WI38 (cell line): Measurements from ENCODE around the gene CDT1.

Experiments
- H3K4me3 ChIP-seq: 2 replicates; pipeline ENCODE4 v1.5.1; 2011; ENCODE audit warnings: low read depth, mild to moderate bottlenecking, control low read depth, low read length
- CTCF ChIP-seq: IDR thresholded peaks from 2 replicates; pipeline ENCODE4 v1.5.1; 2012; ENCODE audit warnings: low read depth, mild to moderate bottlenecking, control low read depth, low read length

Gene CDT1

GRCh38 chr16:88853325-88853941 lies 49.8 kb downstream of the CDT1 start:
- no peak for TF ChIP-seq CTCF
- H3K4me3 ChIP-seq, result no peak overlapping the region

DNA sequence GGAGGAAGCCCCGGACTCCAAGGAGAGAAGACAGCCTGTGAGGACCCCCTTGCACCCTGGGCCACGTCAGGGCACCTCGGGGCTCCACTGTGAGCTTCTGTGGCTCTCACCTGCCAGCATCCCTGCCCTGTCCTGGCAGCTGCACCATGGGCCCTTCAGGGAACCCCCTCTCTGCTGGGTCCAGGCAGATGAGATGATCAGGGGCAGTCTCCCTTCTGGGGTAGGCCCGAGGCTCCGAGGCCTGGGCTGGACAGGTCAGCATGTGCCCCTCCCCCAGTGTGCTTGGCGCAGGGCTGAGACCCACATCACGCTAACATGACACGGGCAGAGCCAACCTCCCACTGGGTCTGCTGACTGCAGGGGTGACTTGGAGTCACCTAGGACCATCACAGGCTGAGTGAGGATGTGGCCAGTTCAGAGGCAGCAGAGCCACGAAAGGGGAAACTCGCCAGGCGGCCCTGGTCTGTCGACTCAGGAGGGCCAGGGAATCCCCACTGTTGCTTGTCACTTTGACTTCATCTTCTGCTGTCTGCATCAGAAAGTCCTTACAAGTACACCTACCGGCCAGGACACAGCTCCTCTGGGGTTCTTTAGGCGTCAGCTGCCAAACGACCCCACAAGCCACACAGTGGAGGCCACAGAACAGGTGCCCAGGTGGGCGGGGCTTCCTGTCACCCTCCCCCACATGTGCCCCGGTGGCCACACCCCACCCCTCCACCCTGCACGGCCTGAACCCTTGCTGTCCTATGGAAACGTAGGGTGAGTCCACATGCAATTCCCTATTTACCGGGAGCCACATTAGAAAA lies 50.9 kb downstream of the CDT1 start:
- no peak for TF ChIP-seq CTCF

GRCh38 chr16:88855176-88855575 lies 51.6 kb downstream of the CDT1 start:
- no peak overlapping the region for H3K4me3 ChIP-seq
- TF ChIP-seq CTCF, result no peak

More for the DNA sequence above, 50.9 kb downstream of the CDT1 start:
- H3K4me3 ChIP-seq, result no peak overlapping the region

- H3K4me3 ChIP-seq, result peak overlapping the region; percentile 63
- no peak for TF ChIP-seq CTCF
Observed at GRCh38 chr16:88855736-88856121, 52.1 kb downstream of the CDT1 start.

- no peak for TF ChIP-seq CTCF
- peak overlapping the region; percentile 96 for H3K4me3 ChIP-seq
Observed at GRCh38 chr16:88856122-88856827, 52.7 kb downstream of the CDT1 start.

DNA sequence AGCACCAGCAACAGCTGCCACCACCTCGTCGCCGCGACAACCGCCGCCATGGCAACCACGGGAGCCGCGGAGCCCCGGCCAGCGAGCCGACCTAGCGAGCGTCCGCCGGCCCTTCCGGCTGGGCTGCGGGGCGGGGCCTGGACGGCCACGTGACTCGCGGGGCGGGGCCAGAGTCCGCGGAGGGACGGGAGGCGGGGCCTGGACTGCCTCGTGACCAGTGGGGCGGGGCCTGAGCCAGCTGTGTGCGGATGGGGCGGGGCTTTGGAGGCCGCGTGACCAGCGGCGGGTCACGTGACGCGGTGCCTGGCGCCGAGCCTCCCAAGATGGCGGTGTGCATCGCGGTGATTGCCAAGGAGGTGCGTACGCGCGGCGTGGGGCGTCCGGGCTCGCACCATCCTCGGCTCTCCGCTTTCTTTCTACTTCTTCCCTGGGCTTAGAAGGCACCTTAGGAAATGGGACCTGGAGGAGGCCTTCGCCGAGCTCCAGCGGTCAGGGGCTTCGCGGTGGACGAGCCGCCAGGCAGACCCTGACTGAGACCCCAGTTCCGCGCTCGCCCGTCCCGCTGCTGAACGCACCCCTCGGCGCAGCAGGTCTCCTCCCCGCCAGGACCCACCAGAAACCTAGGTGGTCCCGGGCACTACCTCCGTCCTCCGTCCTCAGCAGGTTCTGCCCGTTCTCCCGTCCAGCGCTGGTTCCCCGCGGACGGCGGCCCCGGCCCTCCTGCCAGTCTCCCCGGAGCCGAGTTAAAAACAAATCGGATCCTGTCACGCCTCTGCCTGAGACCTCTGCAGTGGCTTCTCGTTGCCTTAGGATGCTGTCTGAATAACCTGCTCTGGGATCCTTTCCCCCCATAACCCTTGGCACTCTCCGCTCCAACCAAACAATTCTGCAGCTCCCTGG lies 53.5 kb downstream of the CDT1 start, which contains the start of the genes GALNS and TRAPPC2L:
GALNS (minus strand) TSS at position 120 of the 900 bp plus-strand sequence; CDS start at position 50, 70 bp downstream.
TRAPPC2L (plus strand) TSS at position 300 of the 900 bp plus-strand sequence; CDS start at position 324, 24 bp downstream.
- TF ChIP-seq CTCF, result no peak
- H3K4me3 ChIP-seq, result peak within 1 kb of the TSS; percentile 96
